Hepatocyte (in vitro differentiated cells): ENCODE measurements around the gene SGCA. TPM values are rescaled to one million over a fixed set of nuclear protein-coding genes. Genes with fewer than 3 reads are reported as not detected.

Source experiments
- DNase-seq: peaks from one replicate; pipeline ENCODE4 v3.0.0-alpha.2; 2016; ENCODE audit warnings: low spot score
- H2AFZ ChIP-seq: fragments of 200-600 bp; sonication (generic); 2 replicates; pipeline ENCODE4 v1.6.0; 2016; ENCODE audit warnings: antibody characterized with exemption, mild to moderate bottlenecking
- H3K27ac ChIP-seq: fragments of 200-600 bp; sonication (generic); 2 replicates; pipeline ENCODE4 v1.5.1; 2016; ENCODE audit warnings: mild to moderate bottlenecking
- H3K27me3 ChIP-seq: fragments of 200-600 bp; sonication (generic); 2 replicates; pipeline ENCODE4 v1.6.1; 2016
- H3K36me3 ChIP-seq: fragments of 200-600 bp; sonication (generic); replicated peaks from 2 replicates; pipeline ENCODE4 v1.5.1; 2016; ENCODE audit warnings: low read depth; ENCODE audit not compliant: insufficient read depth
- H3K4me1 ChIP-seq: fragments of 200-600 bp; sonication (generic); 2 replicates; pipeline ENCODE4 v1.5.1; 2016; ENCODE audit warnings: mild to moderate bottlenecking, moderate library complexity; ENCODE audit not compliant: insufficient read depth
- H3K4me2 ChIP-seq: fragments of 200-600 bp; sonication (generic); 2 replicates; pipeline ENCODE4 v1.6.0; 2016
- H3K4me3 ChIP-seq: fragments of 200-600 bp; sonication (generic); 2 replicates; pipeline ENCODE4 v1.5.1; 2016; ENCODE audit warnings: mild to moderate bottlenecking
- H3K79me2 ChIP-seq: fragments of 200-600 bp; sonication (generic); 2 replicates; pipeline ENCODE4 v1.6.0; 2017; ENCODE audit warnings: mild to moderate bottlenecking
- H3K9me2 ChIP-seq: fragments of 200-600 bp; sonication (generic); replicated peaks from 2 replicates; pipeline ENCODE4 v1.6.0; 2017; ENCODE audit warnings: mild to moderate bottlenecking; ENCODE audit not compliant: insufficient read depth
- H3K9me3 ChIP-seq: fragments of 200-600 bp; sonication (generic); 2 replicates; pipeline ENCODE4 v1.5.1; 2016; ENCODE audit warnings: low read depth, mild to moderate bottlenecking
- H4K20me1 ChIP-seq: fragments of 200-600 bp; sonication (generic); 2 replicates; pipeline ENCODE4 v1.6.0; 2016; ENCODE audit warnings: mild to moderate bottlenecking; ENCODE audit not compliant: insufficient read depth, poor library complexity, severe bottlenecking
- CTCF ChIP-seq: fragments of 200-600 bp; sonication (generic); IDR thresholded peaks from 2 replicates; pipeline ENCODE4 v1.5.1; 2016; ENCODE audit warnings: antibody characterized with exemption, mild to moderate bottlenecking; ENCODE audit not compliant: poor library complexity
- EZH2 ChIP-seq: fragments of 200-600 bp; sonication (generic); IDR thresholded peaks from 2 replicates; pipeline ENCODE4 v1.6.1; 2016; ENCODE audit warnings: antibody characterized with exemption, mild to moderate bottlenecking, borderline replicate concordance
- EZH2phosphoT487 ChIP-seq: fragments of 200-600 bp; sonication (generic); IDR thresholded peaks from one replicate; pipeline ENCODE4 v1.6.1; 2018; ENCODE audit warnings: antibody characterized with exemption, mild to moderate bottlenecking, low read depth, moderate library complexity; ENCODE audit not compliant: unreplicated experiment, severe bottlenecking
- WGBS: methylation state at CpG from one replicate; pipeline ENCODE4 v1.1.6; 2016; ENCODE audit warnings: low lambda C conversion rate; ENCODE audit errors: missing lambda C conversion rate; 5-methylcytosine and 5-hydroxymethylcytosine counted together
- polyA plus RNA-seq: library from polyadenylated mRNA; unstranded; fragments of >200 nt; fragmentation: Nextera tagmentation; extraction: Ambion mirVana; gene quantifications from 2 replicates; pipeline ENCODE4 v1.2.1, GENCODE V29; 2016
- total RNA-seq: library from RNA; depleted of rRNA; stranded (reverse); fragments of >200 nt; gene quantifications from 2 replicates; pipeline ENCODE4 v1.2.3, GENCODE V29; 2014

The SGCA gene
- total and polyA plus RNA-seq, 2 experiments from 2014 or later: 0.37 to 2.2 TPM

- Histone ChIP-seq H3K9me2 (no peaks in the 10 kb centered on the region), H2AFZ (no peak overlapping the region), H3K79me2 (no peaks in the 10 kb centered on the region), H3K27ac (peak overlapping the region; percentile 99), H4K20me1 (no peaks in the 10 kb centered on the region), H3K4me2 (peak overlapping the region; percentile 66), H3K9me3 (no peaks in the 10 kb centered on the region), H3K4me3 (no peak overlapping the region), H3K27me3 (no peaks in the 10 kb centered on the region), H3K4me1 (peaks cover 56% of the 10 kb centered on the region), H3K36me3 (no peaks in the 10 kb centered on the region)
- WGBS: 73% methylated on average over 9 of the region's 9 CpGs
- TF ChIP-seq EZH2: no peak
- no peak for TF ChIP-seq EZH2phosphoT487
- TF ChIP-seq CTCF: no peak
- no peak for DNase-seq
Observed at GRCh38 chr17:50211249-50212120, 45.7 kb downstream of the SGCA start.

- no peaks in the 10 kb centered on the region for H3K36me3 ChIP-seq
- no peaks in the 10 kb centered on the region for H3K79me2 ChIP-seq
- H3K4me1 ChIP-seq: peaks cover 48% of the 10 kb centered on the region
- peak overlapping the region; percentile 99 for H3K27ac ChIP-seq
- DNase-seq: peak; percentile 70
- TF ChIP-seq EZH2phosphoT487 (no peak), EZH2 (no peak)
- WGBS: 61% methylated on average over 15 of the region's 15 CpGs
- H3K4me2 ChIP-seq: peak overlapping the region; percentile 66
- H4K20me1 ChIP-seq: no peaks in the 10 kb centered on the region
- H2AFZ ChIP-seq: no peak overlapping the region
- no peaks in the 10 kb centered on the region for H3K9me3 ChIP-seq
- H3K27me3 ChIP-seq: no peaks in the 10 kb centered on the region
- no peaks in the 10 kb centered on the region for H3K9me2 ChIP-seq
- no peak overlapping the region for H3K4me3 ChIP-seq
Observed at GRCh38 chr17:50212121-50212843, 46.5 kb downstream of the SGCA start.

- no peaks in the 10 kb centered on the region for H4K20me1 ChIP-seq
- H2AFZ ChIP-seq: no peak overlapping the region
- no peaks in the 10 kb centered on the region for H3K36me3 ChIP-seq
- no peaks in the 10 kb centered on the region for H3K9me3 ChIP-seq
- H3K4me1 ChIP-seq: peaks cover 47% of the 10 kb centered on the region
- DNase-seq: peak; percentile 22
- TF ChIP-seq EZH2phosphoT487 (no peak), EZH2 (no peak), CTCF (no peak)
- H3K4me2 ChIP-seq: no peak overlapping the region
- H3K27ac ChIP-seq: peak overlapping the region; percentile 99
- H3K9me2 ChIP-seq: no peaks in the 10 kb centered on the region
- no peaks in the 10 kb centered on the region for H3K79me2 ChIP-seq
- WGBS: 80% methylated on average over 9 of the region's 9 CpGs
- H3K4me3 ChIP-seq: no peak overlapping the region
- H3K27me3 ChIP-seq: no peaks in the 10 kb centered on the region
Observed at GRCh38 chr17:50213026-50214022, 47.5 kb downstream of the SGCA start.
